G401 (cell line): ENCODE measurements around the gene FBXO44. TPM values are rescaled to one million over a fixed set of nuclear protein-coding genes. Genes with fewer than 3 reads are reported as not detected.

ENCODE experiments used
- DNase-seq: peaks from one replicate; pipeline ENCODE4 v3.0.0-alpha.2; 2015; ENCODE audit warnings: low spot score
- in situ Hi-C: cut with HindIII; loops from 2 replicates; pipeline ENCODE4 v1.10.0; 2016; ENCODE audit warnings: low sequenced_read_pairs, mixed read lengths
- total RNA-seq: library from RNA; depleted of rRNA; stranded (reverse); fragments of >200 nt; shearing (Covaris generic); gene quantifications from 2 replicates; pipeline ENCODE4 v1.2.3, GENCODE V29; 2014

FBXO44 gene
- total RNA-seq, 1 experiment from 2014 or later = 39.7 TPM

GRCh38 chr1:11680270-11681070 lies 25.8 kb downstream of the FBXO44 start:
- in situ Hi-C loops = no loop called here
- DNase-seq = no peak

GRCh38 chr1:11681071-11681771 lies 26.5 kb downstream of the FBXO44 start, which contains the start of gene MAD2L2:
Gene MAD2L2, minus strand, starts transcription at chr1:11681148. Its CDS starts 547 bp downstream, at chr1:11680601.
- in situ Hi-C loops = no loop called here
- peak; percentile 85 for DNase-seq

- in situ Hi-C loops = no loop called here
- no peak for DNase-seq
Observed at GRCh38 chr1:11682287-11682771, 27.7 kb downstream of the FBXO44 start.

- DNase-seq = no peak
- in situ Hi-C loops = no loop called here
Observed at GRCh38 chr1:11682799-11683198, 28.1 kb downstream of the FBXO44 start.

- in situ Hi-C loops = no loop called here
- DNase-seq = no peak
Observed at GRCh38 chr1:11684070-11684469, 29.4 kb downstream of the FBXO44 start.

GRCh38 chr1:11685210-11685752 lies 30.6 kb downstream of the FBXO44 start:
- no peak for DNase-seq
- in situ Hi-C loops = no loop called here

- in situ Hi-C loops = no loop called here
- no peak for DNase-seq
Observed at GRCh38 chr1:11688506-11688905, 33.8 kb downstream of the FBXO44 start.

- DNase-seq = no peak
- in situ Hi-C loops = no loop called here
Observed at GRCh38 chr1:11690397-11691301, 36.0 kb downstream of the FBXO44 start.

- in situ Hi-C loops = no loop called here
- no peak for DNase-seq
Observed at GRCh38 chr1:11691302-11691914, 36.7 kb downstream of the FBXO44 start, which contains the start of gene DRAXIN. Gene DRAXIN, plus strand, starts transcription at chr1:11691710. Its CDS starts 14,549 bp downstream, at chr1:11706259.

GRCh38 chr1:11691928-11692711 lies 37.4 kb downstream of the FBXO44 start:
- in situ Hi-C loops = no loop called here
- no peak for DNase-seq

GRCh38 chr1:11693024-11693590 lies 38.4 kb downstream of the FBXO44 start:
- DNase-seq = peak; percentile 25
- in situ Hi-C loops = no loop called here

- in situ Hi-C loops = no loop called here
- no peak for DNase-seq
Observed at GRCh38 chr1:11693917-11694316, 39.2 kb downstream of the FBXO44 start.

GRCh38 chr1:11695861-11696260 lies 41.2 kb downstream of the FBXO44 start:
- in situ Hi-C loops = no loop called here
- no peak for DNase-seq

GRCh38 chr1:11697188-11697892 lies 42.7 kb downstream of the FBXO44 start:
- no peak for DNase-seq
- in situ Hi-C loops = no loop called here

- in situ Hi-C loops = no loop called here
- DNase-seq = no peak
Observed at GRCh38 chr1:11697893-11698210, 43.2 kb downstream of the FBXO44 start.

GRCh38 chr1:11700601-11701467 lies 46.2 kb downstream of the FBXO44 start:
- in situ Hi-C loops = no loop called here
- DNase-seq = peak; percentile 50
